Measurements from ENCODE around the gene STK38. TPM values are rescaled to one million over a fixed set of nuclear protein-coding genes. Genes with fewer than 3 reads are reported as not detected.

Gene STK38
- total and polyA plus RNA-seq, 2 of the 4 experiments (the other 2 are of a cell fraction) = 10.6 to 19.7 TPM

- ChIA-PET POLR2A (ENCODE audit: unreplicated experiment) (no interaction called here), CTCF (no interaction called here)
- WGBS, 2 experiments (ENCODE audit: extremely low coverage in 2 of 2, insufficient read length in 1 of 2) = no CpG with 5 or more reads among the region's 3 CpGs
- no peak overlapping the region for H3K4me2 ChIP-seq (ENCODE audit: low read depth, low read length)
- peaks cover 16% of the 10 kb centered on the region for H3K36me3 ChIP-seq (ENCODE audit: control insufficient read depth, insufficient read depth, low read length)
- no peak overlapping the region for H2AK5ac ChIP-seq (ENCODE audit: low read depth, low read length)
- H2BK120ac ChIP-seq (ENCODE audit: low read depth, low read length) = no peak overlapping the region
- no peak overlapping the region for H4K5ac ChIP-seq (ENCODE audit: low read depth, low read length)
- DNase-seq (no peak), ATAC-seq (ENCODE audit: low read depth) (no peak)
- H4K20me1 ChIP-seq (ENCODE audit: insufficient read depth, low read length) = peaks cover 30% of the 10 kb centered on the region
- H3K4me3 ChIP-seq (ENCODE audit: insufficient read depth, low read depth, low read length) = no peak overlapping the region
- no peak overlapping the region for H2BK5ac ChIP-seq (ENCODE audit: low read depth, low read length, poor library complexity, severe bottlenecking)
- dilution Hi-C loops (cut with HindIII; ENCODE audit: low sequenced_read_pairs, unreplicated experiment) = no loop called here
- no peak overlapping the region for H4K91ac ChIP-seq (ENCODE audit: insufficient read depth, low read depth, low read length)
- BruUV-seq (replicated peaks) = no TSS peak
- peaks cover 28 to 60% of the 10 kb centered on the region in 2 experiments for H3K79me1 ChIP-seq (ENCODE audit: low read depth in 1 of 2, low read length in 2 of 2)
- H4K8ac ChIP-seq (ENCODE audit: low read depth in 2 of 2, low read length in 2 of 2) = no peak overlapping the region
- no peaks in the 10 kb centered on the region for H3K9me3 ChIP-seq (ENCODE audit: control insufficient read depth, insufficient read depth, low read length)
- no peak overlapping the region for H3K4ac ChIP-seq (ENCODE audit: low read depth, low read length)
- no peak overlapping the region for H2BK15ac ChIP-seq (ENCODE audit: low read depth, low read length)
- H3K23ac ChIP-seq (ENCODE audit: low read depth, low read length) = no peak overlapping the region
- in situ Hi-C loops (cut with MboI; ENCODE audit: low sequenced_read_pairs) = no loop called here
- no peak overlapping the region for H3K27ac ChIP-seq (ENCODE audit: insufficient read depth, low read length)
- H3K9ac ChIP-seq (ENCODE audit: low read depth, low read length) = no peak overlapping the region
- no peak overlapping the region for H2BK20ac ChIP-seq (ENCODE audit: low read depth, low read length)
- H3K9me1 ChIP-seq (ENCODE audit: insufficient read depth, low read length) = peaks cover 7% of the 10 kb centered on the region
- no peaks in the 10 kb centered on the region for H3K27me3 ChIP-seq (ENCODE audit: control insufficient read depth, insufficient read depth, low read length)
- H2AFZ ChIP-seq (replicated peaks; ENCODE audit: low read length, poor library complexity) = no peak overlapping the region
- H3K56ac ChIP-seq (ENCODE audit: extremely low read depth, insufficient read depth, low read length) = no peak overlapping the region
- no peak overlapping the region for H2AK9ac ChIP-seq (replicated peaks; ENCODE audit: low read depth, low read length, poor library complexity)
- no peak overlapping the region for H3K18ac ChIP-seq (ENCODE audit: low read depth, low read length)
- TF ChIP-seq MAFK (IDR thresholded peaks at IDR 0.05; ENCODE audit: low read depth, low read length) (no peak), NFE2L2 (IDR thresholded peaks at IDR 0.05; ENCODE audit: low read depth, low read length) (no peak), CEBPB (IDR thresholded peaks at IDR 0.05; ENCODE audit: low read depth, low read length) (no peak), USF2 (IDR thresholded peaks at IDR 0.05; ENCODE audit: low read depth, low read length) (no peak), RCOR1 (IDR thresholded peaks at IDR 0.05; ENCODE audit: insufficient replicate concordance, low read length) (no peak), SMC3 (IDR thresholded peaks at IDR 0.05; ENCODE audit: low read depth, low read length) (no peak), BHLHE40 (IDR thresholded peaks at IDR 0.05; ENCODE audit: low read depth, low read length) (no peak), RFX5 (IDR thresholded peaks at IDR 0.05; ENCODE audit: low read depth, low read length) (no peak), RAD21 (IDR thresholded peaks at IDR 0.05; ENCODE audit: low read length) (no peak), ELK1 (IDR thresholded peaks at IDR 0.05; ENCODE audit: borderline replicate concordance, low read depth, low read length) (no peak)
- TF ChIP-seq, protein P1, sequence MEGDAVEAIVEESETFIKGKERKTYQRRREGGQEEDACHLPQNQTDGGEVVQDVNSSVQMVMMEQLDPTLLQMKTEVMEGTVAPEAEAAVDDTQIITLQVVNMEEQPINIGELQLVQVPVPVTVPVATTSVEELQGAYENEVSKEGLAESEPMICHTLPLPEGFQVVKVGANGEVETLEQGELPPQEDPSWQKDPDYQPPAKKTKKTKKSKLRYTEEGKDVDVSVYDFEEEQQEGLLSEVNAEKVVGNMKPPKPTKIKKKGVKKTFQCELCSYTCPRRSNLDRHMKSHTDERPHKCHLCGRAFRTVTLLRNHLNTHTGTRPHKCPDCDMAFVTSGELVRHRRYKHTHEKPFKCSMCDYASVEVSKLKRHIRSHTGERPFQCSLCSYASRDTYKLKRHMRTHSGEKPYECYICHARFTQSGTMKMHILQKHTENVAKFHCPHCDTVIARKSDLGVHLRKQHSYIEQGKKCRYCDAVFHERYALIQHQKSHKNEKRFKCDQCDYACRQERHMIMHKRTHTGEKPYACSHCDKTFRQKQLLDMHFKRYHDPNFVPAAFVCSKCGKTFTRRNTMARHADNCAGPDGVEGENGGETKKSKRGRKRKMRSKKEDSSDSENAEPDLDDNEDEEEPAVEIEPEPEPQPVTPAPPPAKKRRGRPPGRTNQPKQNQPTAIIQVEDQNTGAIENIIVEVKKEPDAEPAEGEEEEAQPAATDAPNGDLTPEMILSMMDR (conservative IDR thresholded peaks at IDR 0.05; ENCODE audit: low read depth, low read length) = no peak
- H3K14ac ChIP-seq (replicated peaks; ENCODE audit: low read depth, low read length) = no peak overlapping the region
- peaks cover 3% of the 10 kb centered on the region for H3K4me1 ChIP-seq (ENCODE audit: control insufficient read depth, insufficient read depth, low read length)
- intact Hi-C loops (cut with micrococcal nuclease) = no loop called here
Measured at GRCh38 chr6:36536873-36537547, 10.3 kb downstream of the STK38 start.
